Testis (tissue), 3 donors: ENCODE results near the gene EHBP1. TPM values are rescaled to one million over a fixed set of nuclear protein-coding genes. Genes with fewer than 3 reads are reported as not detected.

Experiments
- DNase-seq: peaks from one replicate; pipeline ENCODE4 v3.0.0-alpha.2; 2019
- H3K27ac ChIP-seq, 2 donors: fragments of 200-600 bp; sonication (generic); one replicate each; pipeline ENCODE4 v1.5.1; 2019
- H3K27me3 ChIP-seq: fragments of 200-600 bp; sonication (generic); one replicate; pipeline ENCODE4 v1.5.1; 2019
- H3K36me3 ChIP-seq: fragments of 200-600 bp; sonication (generic); one replicate; pipeline ENCODE4 v1.5.1; 2017; ENCODE audit warnings: low read depth; ENCODE audit errors: missing control alignments
- H3K4me1 ChIP-seq: fragments of 200-600 bp; sonication (generic); one replicate; pipeline ENCODE4 v1.5.1; 2019
- H3K4me3 ChIP-seq, 2 donors: fragments of 200-600 bp; sonication (generic); one replicate each; pipeline ENCODE4 v1.5.1; 2017 to 2019
- H3K9me3 ChIP-seq: fragments of 200-600 bp; sonication (generic); one replicate; pipeline ENCODE4 v1.5.1; 2017
- POLR2A ChIP-seq: fragments of 450-650 bp; IDR thresholded peaks from one replicate; pipeline ENCODE4 v1.6.1; 2017; ENCODE audit warnings: antibody characterized with exemption, mild to moderate bottlenecking, moderate library complexity
- WGBS, 2 donors: methylation state at CpG; one replicate each; pipeline ENCODE4 v1.1.5; 2018; 5-methylcytosine and 5-hydroxymethylcytosine counted together
- intact Hi-C: fragments of 100-400 bp; cut with DNase I; formaldehyde crosslinking; loops from one replicate; pipeline ENCODE4 v1.15.1; 2023; ENCODE audit warnings: low total_unique reads
- polyA plus RNA-seq: library from polyadenylated mRNA; stranded (reverse); fragments of 350-450 nt; fragmentation: Illumina TruSeq; extraction: RNeasy Lipid Tissue Mini Kit (QIAGEN cat#74804); gene quantifications from one replicate; pipeline ENCODE4 v1.2.3, GENCODE V29; 2014; ENCODE audit warnings: low read depth, low replicate concordance; ENCODE audit not compliant: insufficient read depth
- small RNA-seq, 2 donors: library from RNA; depleted of rRNA; stranded (forward); fragments of <200 nt; gene quantifications; one replicate each; pipeline ENCODE3, GENCODE V24; 2016
- total RNA-seq, 2 donors: library from RNA; depleted of rRNA; stranded (reverse); fragments of >200 nt; gene quantifications; one replicate each; pipeline ENCODE4 v1.2.3, GENCODE V29; 2016
- TF ChIP-seq, protein P1 (sequence below), 3 experiments: fragments of 450-650 bp in 2 of 3; fragments of 200-600 bp in 1 of 3; sonication (generic) in 1 of 3; IDR thresholded peaks; one replicate each; pipeline ENCODE4 v1.5.1; 2016 to 2019; ENCODE audit warnings: antibody characterized with exemption in 3 of 3, mild to moderate bottlenecking in 2 of 3, moderate library complexity in 1 of 3

Gene EHBP1
- total and polyA plus RNA-seq, 3 donors from 2014 or later, result 69.3 to 99.5 (median 86.8) TPM

DNA sequence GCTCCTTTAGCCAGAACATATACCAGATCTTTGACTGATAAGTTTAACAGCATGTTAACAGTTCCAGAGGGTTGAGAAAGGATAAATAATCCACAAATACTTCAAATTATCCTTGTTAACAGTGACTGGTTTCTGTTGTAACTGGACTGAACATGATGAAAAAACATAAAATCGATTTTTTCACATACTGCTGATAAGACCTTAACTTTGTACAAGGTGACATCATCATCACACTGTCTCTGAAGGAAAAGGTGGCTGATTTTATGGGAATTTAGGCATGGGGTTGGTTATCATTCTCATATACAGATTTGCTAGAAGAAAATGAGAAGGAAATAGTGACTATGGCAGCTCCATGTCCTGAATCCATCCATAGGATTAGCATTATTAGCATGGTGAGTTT, 381.2 kb downstream of the EHBP1 start:
- H3K36me3 ChIP-seq, result no peaks in the 10 kb centered on the region
- WGBS, 2 donors, result 66 to 70% methylated on average over 1 of the region's 1 CpG
- no peak overlapping the region for H3K27ac ChIP-seq
- TF ChIP-seq, protein P1, sequence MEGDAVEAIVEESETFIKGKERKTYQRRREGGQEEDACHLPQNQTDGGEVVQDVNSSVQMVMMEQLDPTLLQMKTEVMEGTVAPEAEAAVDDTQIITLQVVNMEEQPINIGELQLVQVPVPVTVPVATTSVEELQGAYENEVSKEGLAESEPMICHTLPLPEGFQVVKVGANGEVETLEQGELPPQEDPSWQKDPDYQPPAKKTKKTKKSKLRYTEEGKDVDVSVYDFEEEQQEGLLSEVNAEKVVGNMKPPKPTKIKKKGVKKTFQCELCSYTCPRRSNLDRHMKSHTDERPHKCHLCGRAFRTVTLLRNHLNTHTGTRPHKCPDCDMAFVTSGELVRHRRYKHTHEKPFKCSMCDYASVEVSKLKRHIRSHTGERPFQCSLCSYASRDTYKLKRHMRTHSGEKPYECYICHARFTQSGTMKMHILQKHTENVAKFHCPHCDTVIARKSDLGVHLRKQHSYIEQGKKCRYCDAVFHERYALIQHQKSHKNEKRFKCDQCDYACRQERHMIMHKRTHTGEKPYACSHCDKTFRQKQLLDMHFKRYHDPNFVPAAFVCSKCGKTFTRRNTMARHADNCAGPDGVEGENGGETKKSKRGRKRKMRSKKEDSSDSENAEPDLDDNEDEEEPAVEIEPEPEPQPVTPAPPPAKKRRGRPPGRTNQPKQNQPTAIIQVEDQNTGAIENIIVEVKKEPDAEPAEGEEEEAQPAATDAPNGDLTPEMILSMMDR (IDR thresholded peaks at IDR 0.05), result no peak
- H3K4me1 ChIP-seq, result no peaks in the 10 kb centered on the region
- no peak overlapping the region for H3K4me3 ChIP-seq
- intact Hi-C loops, result no loop called here
- no peak for DNase-seq
- H3K27me3 ChIP-seq, result no peaks in the 10 kb centered on the region
- no peaks in the 10 kb centered on the region for H3K9me3 ChIP-seq

DNA sequence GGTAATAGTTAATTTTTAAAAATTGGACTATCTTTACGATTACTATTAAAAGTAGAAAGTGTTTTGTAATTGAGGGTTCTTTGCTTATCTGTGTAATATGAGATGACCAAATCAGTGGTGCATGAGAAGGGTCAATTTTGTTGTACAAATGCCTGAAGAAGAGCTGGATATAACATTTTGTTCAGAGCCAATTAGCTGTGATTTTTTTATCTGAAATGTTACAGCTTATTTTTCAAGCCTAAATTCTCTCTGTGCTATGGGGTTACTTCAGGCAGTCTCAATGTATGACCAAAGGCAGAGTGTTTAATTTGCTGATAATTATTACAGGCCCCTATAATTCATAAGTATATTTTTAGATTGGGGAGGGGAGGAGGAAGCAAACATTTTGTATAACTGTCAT, 386.9 kb downstream of the EHBP1 start:
- H3K36me3 ChIP-seq, result no peaks in the 10 kb centered on the region
- no peak for DNase-seq
- H3K27me3 ChIP-seq, result no peaks in the 10 kb centered on the region
- H3K9me3 ChIP-seq, result no peaks in the 10 kb centered on the region
- H3K27ac ChIP-seq, result no peak overlapping the region
- intact Hi-C loops, result no loop called here
- TF ChIP-seq, protein P1 (IDR thresholded peaks at IDR 0.05), result no peak
- TF ChIP-seq POLR2A, result no peak
- H3K4me3 ChIP-seq, result no peak overlapping the region
- H3K4me1 ChIP-seq, result no peaks in the 10 kb centered on the region
- 54 to 68% methylated on average over 1 of the region's 1 CpG for WGBS, 2 donors

DNA sequence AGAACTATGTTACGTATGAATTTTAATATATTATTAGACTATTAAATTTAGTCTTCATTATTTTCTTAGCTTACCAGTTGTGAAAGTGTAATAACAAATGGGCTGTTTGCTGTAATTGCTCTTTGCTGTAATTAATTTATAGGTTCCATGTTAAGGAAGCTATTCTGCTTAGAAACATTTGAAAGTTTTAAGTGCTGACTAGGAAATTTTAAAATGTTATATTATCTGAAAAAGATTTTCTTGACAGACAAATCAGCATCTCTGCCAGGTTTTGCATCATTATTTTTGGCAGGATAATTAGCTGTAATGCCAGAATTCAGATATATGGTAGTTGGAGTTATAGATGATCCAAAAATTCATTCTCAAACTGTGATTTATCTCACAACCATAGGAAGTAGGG, 387.3 kb downstream of the EHBP1 start:
- H3K36me3 ChIP-seq, result no peaks in the 10 kb centered on the region
- no peaks in the 10 kb centered on the region for H3K9me3 ChIP-seq
- TF ChIP-seq, protein P1 (IDR thresholded peaks at IDR 0.05), result no peak
- no peak for TF ChIP-seq POLR2A
- H3K4me1 ChIP-seq, result no peaks in the 10 kb centered on the region
- no peaks in the 10 kb centered on the region for H3K27me3 ChIP-seq
- intact Hi-C loops, result no loop called here
- no peak for DNase-seq
- H3K27ac ChIP-seq, result no peak overlapping the region
- 0 to 41% methylated on average over 1 of the region's 1 CpG for WGBS, 2 donors
- H3K4me3 ChIP-seq, result no peak overlapping the region

DNA sequence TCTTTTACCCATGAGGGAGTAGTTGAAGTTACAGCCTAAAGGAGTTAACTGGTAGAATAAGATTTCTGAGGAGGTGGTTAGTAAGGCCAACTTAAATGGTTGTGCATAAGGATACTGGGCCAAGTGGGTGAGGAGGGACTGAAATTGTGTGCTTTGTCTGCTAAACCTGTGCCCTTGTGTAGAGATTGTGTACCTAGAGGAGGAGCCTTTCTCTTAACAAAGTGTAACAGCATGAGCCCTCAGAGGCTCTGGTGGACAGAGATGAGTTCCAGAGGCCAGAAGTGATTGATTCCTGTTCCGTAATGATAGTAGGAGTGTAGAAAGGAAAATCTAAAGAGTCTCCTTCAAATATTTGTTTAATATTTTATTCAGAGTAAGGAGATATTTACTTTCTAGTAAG, 388.0 kb downstream of the EHBP1 start:
- intact Hi-C loops, result no loop called here
- no peaks in the 10 kb centered on the region for H3K9me3 ChIP-seq
- no peaks in the 10 kb centered on the region for H3K36me3 ChIP-seq
- no peaks in the 10 kb centered on the region for H3K4me1 ChIP-seq
- TF ChIP-seq POLR2A, result no peak
- TF ChIP-seq, protein P1 (IDR thresholded peaks at IDR 0.05), result no peak
- no peak overlapping the region for H3K4me3 ChIP-seq
- 83 to 90% methylated on average over 1 of the region's 1 CpG for WGBS, 2 donors
- H3K27me3 ChIP-seq, result no peaks in the 10 kb centered on the region
- no peak overlapping the region for H3K27ac ChIP-seq
- DNase-seq, result no peak

Small RNAs within 50 kb of the gene (small RNA-seq; reads per million reads assigned to genes)
- gene RF00019, result 0 reads per million in 2 donors

Other genes with a start within 250 kb of the EHBP1 start
- gene TMEM17, start 199.5 kb upstream of the EHBP1 start, total RNA-seq, result 1 to 10 TPM; 6.6 to 6.7 TPM
- gene TMEM17, start 199.5 kb upstream of the EHBP1 start, polyA plus RNA-seq, result 7.8 TPM